ENCODE data around the gene NCOA3. TPM values are rescaled to one million over a fixed set of nuclear protein-coding genes. Genes with fewer than 3 reads are reported as not detected.
"Not testable (repeated sequence)": the region's sequence is repeated elsewhere in the genome, so short reads cannot be mapped to it uniquely, and the experiment has no call there.

The NCOA3 gene
- total RNA-seq, 1 experiment from 2014 or later, result 60.3 TPM

- intact Hi-C loops (cut with micrococcal nuclease; ENCODE audit: unreplicated experiment), result no loop called here
- peaks cover 24% of the 10 kb centered on the region for H3K4me1 Mint-ChIP-seq (ENCODE audit: low read depth, unreplicated experiment)
- H3K27ac Mint-ChIP-seq (ENCODE audit: unreplicated experiment), result no peak overlapping the region
- BruUV-seq (replicated peaks), result no TSS peak
- CTCF ChIA-PET, result no interaction called here
- H3K9me3 Mint-ChIP-seq (ENCODE audit: low read depth, unreplicated experiment), result no peaks in the 10 kb centered on the region
- H3K4me3 Mint-ChIP-seq (ENCODE audit: low read depth, unreplicated experiment), result no peak overlapping the region
- no peak for DNase-seq
- no peak for TF ChIP-seq CTCF (IDR thresholded peaks at IDR 0.05; ENCODE audit: unreplicated experiment)
- H3K36me3 Mint-ChIP-seq (ENCODE audit: insufficient read depth, unreplicated experiment), result peaks cover 32% of the 10 kb centered on the region
- no peaks in the 10 kb centered on the region for H3K27me3 Mint-ChIP-seq (ENCODE audit: unreplicated experiment)
These were observed 89.5 kb downstream of the NCOA3 start for GRCh38 chr20:47591231-47591630.

GRCh38 chr20:47594157-47594556, 92.5 kb downstream of the NCOA3 start:
- peaks cover 23% of the 10 kb centered on the region for H3K36me3 Mint-ChIP-seq (ENCODE audit: insufficient read depth, unreplicated experiment)
- no peaks in the 10 kb centered on the region for H3K27me3 Mint-ChIP-seq (ENCODE audit: unreplicated experiment)
- DNase-seq, result no peak
- BruUV-seq (replicated peaks), result no TSS peak
- H3K27ac Mint-ChIP-seq (ENCODE audit: unreplicated experiment), result no peak overlapping the region
- intact Hi-C loops (cut with micrococcal nuclease; ENCODE audit: unreplicated experiment), result no loop called here
- no peak for TF ChIP-seq CTCF (IDR thresholded peaks at IDR 0.05; ENCODE audit: unreplicated experiment)
- no peak overlapping the region for H3K4me3 Mint-ChIP-seq (ENCODE audit: low read depth, unreplicated experiment)
- H3K9me3 Mint-ChIP-seq (ENCODE audit: low read depth, unreplicated experiment), result no peaks in the 10 kb centered on the region
- H3K4me1 Mint-ChIP-seq (ENCODE audit: low read depth, unreplicated experiment), result peaks cover 16% of the 10 kb centered on the region
- CTCF ChIA-PET, result no interaction called here

GRCh38 chr20:47595138-47595537, 93.5 kb downstream of the NCOA3 start:
- H3K27me3 Mint-ChIP-seq (ENCODE audit: unreplicated experiment); H3K9me3 Mint-ChIP-seq (ENCODE audit: low read depth, unreplicated experiment); H3K27ac Mint-ChIP-seq (ENCODE audit: unreplicated experiment); DNase-seq; BruUV-seq (replicated peaks); intact Hi-C loops (cut with micrococcal nuclease; ENCODE audit: unreplicated experiment); H3K4me3 Mint-ChIP-seq (ENCODE audit: low read depth, unreplicated experiment): not testable (repeated sequence)
- CTCF ChIA-PET, result interaction anchor here (0.7 to 1.1 kb wide), 2 partner anchors 102 to 469 kb away, joined by 4 to 5 read pairs; no protein-coding TSS in a partner anchor
- H3K4me1 Mint-ChIP-seq (ENCODE audit: low read depth, unreplicated experiment), result peaks cover 25% of the 10 kb centered on the region
- H3K36me3 Mint-ChIP-seq (ENCODE audit: insufficient read depth, unreplicated experiment), result peaks cover 26% of the 10 kb centered on the region

- no peaks in the 10 kb centered on the region for H3K27me3 Mint-ChIP-seq (ENCODE audit: unreplicated experiment)
- H3K27ac Mint-ChIP-seq (ENCODE audit: unreplicated experiment), result no peak overlapping the region
- BruUV-seq (replicated peaks), result no TSS peak
- DNase-seq, result no peak
- peaks cover 26% of the 10 kb centered on the region for H3K4me1 Mint-ChIP-seq (ENCODE audit: low read depth, unreplicated experiment)
- intact Hi-C loops (cut with micrococcal nuclease; ENCODE audit: unreplicated experiment), result no loop called here
- H3K4me3 Mint-ChIP-seq (ENCODE audit: low read depth, unreplicated experiment), result no peak overlapping the region
- no peaks in the 10 kb centered on the region for H3K9me3 Mint-ChIP-seq (ENCODE audit: low read depth, unreplicated experiment)
- TF ChIP-seq CTCF (IDR thresholded peaks at IDR 0.05; ENCODE audit: unreplicated experiment), result no peak
- CTCF ChIA-PET, result interaction anchor here (0.6 to 1.2 kb wide), 3 partner anchors 11 to 165 kb away, joined by 3 to 5 read pairs (median 3); no protein-coding TSS in a partner anchor
- H3K36me3 Mint-ChIP-seq (ENCODE audit: insufficient read depth, unreplicated experiment), result peaks cover 26% of the 10 kb centered on the region
These were observed 94.4 kb downstream of the NCOA3 start for GRCh38 chr20:47596003-47596571.

- Mint-ChIP-seq H3K27ac (ENCODE audit: unreplicated experiment) (no peak overlapping the region), H3K4me3 (ENCODE audit: low read depth, unreplicated experiment) (no peak overlapping the region), H3K4me1 (ENCODE audit: low read depth, unreplicated experiment) (peaks cover 26% of the 10 kb centered on the region), H3K36me3 (ENCODE audit: insufficient read depth, unreplicated experiment) (peaks cover 26% of the 10 kb centered on the region), H3K9me3 (ENCODE audit: low read depth, unreplicated experiment) (no peaks in the 10 kb centered on the region), H3K27me3 (ENCODE audit: unreplicated experiment) (no peaks in the 10 kb centered on the region)
- TF ChIP-seq CTCF (IDR thresholded peaks at IDR 0.05; ENCODE audit: unreplicated experiment), result no peak
- BruUV-seq (replicated peaks), result no TSS peak
- no peak for DNase-seq
- intact Hi-C loops (cut with micrococcal nuclease; ENCODE audit: unreplicated experiment), result no loop called here
- CTCF ChIA-PET, result no interaction called here
These were observed 95.4 kb downstream of the NCOA3 start for GRCh38 chr20:47597090-47597489.
